NCI-H345 treated with DMSO at 0.1 percent for 48 hours (cell line): ENCODE results near the gene TFAP2E.
A peak's percentile ranks its signal among the peaks of the same experiment; 100 is the strongest.

Experiments
- DNase-seq: peaks from one replicate; lab custom pipeline; 2025; ENCODE audit not compliant: unreplicated experiment; lab: John Stamatoyannopoulos, UW

The TFAP2E gene

DNA sequence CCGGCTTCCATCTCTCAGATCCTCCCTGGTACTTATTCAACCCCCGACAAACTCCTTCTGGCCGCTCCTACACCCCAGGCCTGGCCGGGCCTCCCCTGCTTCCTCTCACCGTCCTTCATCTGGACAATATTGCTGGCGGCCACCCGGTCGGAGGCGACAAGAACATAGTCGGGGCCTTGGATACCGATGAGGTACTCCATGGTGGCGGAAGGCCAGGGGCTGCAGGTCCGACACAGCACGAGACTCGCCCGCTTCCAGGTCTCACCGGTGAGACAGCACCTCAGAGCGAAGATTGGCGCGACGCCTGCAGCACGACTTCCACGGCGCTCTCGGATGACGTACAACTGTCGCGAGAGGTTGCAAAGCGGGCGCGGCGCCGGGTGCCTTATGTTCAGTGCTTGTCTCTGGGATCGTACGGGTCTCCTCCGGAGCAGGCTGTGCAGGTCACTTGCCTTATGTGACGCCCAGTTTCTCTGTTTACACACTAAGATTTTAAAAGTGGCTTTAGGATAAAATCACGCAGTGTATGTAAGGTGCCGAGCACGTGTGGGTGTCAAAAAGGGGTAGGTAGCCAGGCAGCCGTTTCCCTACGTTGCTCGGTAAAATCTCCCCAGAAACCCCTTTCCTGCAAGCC, 68.2 kb downstream of the TFAP2E start, which contains the start of gene PSMB2:
Gene PSMB2 (minus strand): TSS at position 294 of the 634 bp plus-strand sequence. CDS start 94 bp downstream, at position 200.
- peak; percentile 95 for DNase-seq

GRCh38 chr1:35642471-35642955, 69.4 kb downstream of the TFAP2E start:
- no peak for DNase-seq

DNA sequence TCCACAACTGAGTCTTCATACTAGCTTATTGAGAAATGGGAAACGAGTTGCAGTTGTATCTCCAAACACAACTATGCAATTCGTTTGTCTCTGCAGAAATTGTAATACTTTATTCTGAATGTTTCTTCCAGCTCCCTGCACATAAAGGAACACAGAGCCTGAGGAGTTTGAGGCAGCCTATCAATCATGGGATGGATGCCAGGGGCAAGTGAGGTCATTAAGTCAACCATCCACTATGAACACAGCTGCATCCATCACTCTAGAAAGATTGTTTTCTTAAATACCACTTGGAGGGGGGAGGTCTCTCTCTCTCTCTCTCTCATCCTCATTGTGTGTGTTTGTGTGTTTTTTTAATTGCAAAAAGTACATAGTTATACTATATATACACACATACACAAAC, 71.1 kb downstream of the TFAP2E start:
- no peak for DNase-seq
